HUES64 (cell line): Measurements from ENCODE around the gene SLC49A4.

ENCODE experiments used
- H3K27ac ChIP-seq: 2 replicates; pipeline ENCODE4 v1.7.0; 2013; ENCODE audit warnings: low read depth, low read length, inconsistent platforms
- H3K27me3 ChIP-seq: 2 replicates; pipeline ENCODE4 v1.6.1; 2013; ENCODE audit warnings: mild to moderate bottlenecking, low read length; ENCODE audit not compliant: insufficient read depth
- H3K36me3 ChIP-seq: 2 replicates; pipeline ENCODE4 v1.6.1; 2013; ENCODE audit warnings: mild to moderate bottlenecking, low read length; ENCODE audit not compliant: insufficient read depth
- H3K4me1 ChIP-seq: 2 replicates; pipeline ENCODE4 v1.6.1; 2013; ENCODE audit warnings: mild to moderate bottlenecking, low read length, moderate library complexity; ENCODE audit not compliant: insufficient read depth
- H3K4me3 ChIP-seq: 2 replicates; pipeline ENCODE4 v1.5.1; 2013; ENCODE audit warnings: mild to moderate bottlenecking, low read length, moderate library complexity
- H3K9ac ChIP-seq: 2 replicates; pipeline ENCODE4 v1.6.1; 2013; ENCODE audit warnings: mild to moderate bottlenecking, low read depth, low read length
- H3K9me3 ChIP-seq: 2 replicates; pipeline ENCODE4 v1.6.1; 2013; ENCODE audit warnings: low read depth, low read length; ENCODE audit not compliant: insufficient read depth
- WGBS: fragments of 150-250, 120-280 bp; methylation state at CpG from one replicate; pipeline ENCODE4 v1.1.7; 2013; ENCODE audit warnings: missing lambda C conversion rate; 5-methylcytosine and 5-hydroxymethylcytosine counted together

Gene SLC49A4

DNA sequence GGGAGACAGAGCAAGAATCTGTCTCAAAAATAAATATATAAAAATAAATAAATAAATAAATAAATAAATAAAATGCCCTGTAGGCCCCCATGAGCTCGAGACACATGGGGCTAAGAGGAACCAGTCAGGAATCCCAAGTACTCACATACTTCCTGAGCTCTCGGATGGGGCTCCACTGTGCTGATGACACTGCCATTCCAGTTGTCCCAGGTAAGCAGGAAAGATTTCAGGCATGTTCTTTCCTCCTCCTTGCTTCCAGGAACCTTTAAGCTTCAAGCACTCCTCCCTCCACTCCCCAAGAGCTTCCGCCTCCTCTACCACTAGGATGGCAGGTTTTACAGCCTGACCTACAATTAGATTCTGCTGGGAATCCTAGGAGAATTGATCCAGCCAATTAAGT lies 113.4 kb downstream of the SLC49A4 start:
- 96% methylated on average over 3 of the region's 3 CpGs for WGBS
- no peak overlapping the region for H3K9ac ChIP-seq
- H3K27ac ChIP-seq: no peak overlapping the region
- no peaks in the 10 kb centered on the region for H3K9me3 ChIP-seq
- H3K27me3 ChIP-seq: no peaks in the 10 kb centered on the region
- H3K36me3 ChIP-seq: no peaks in the 10 kb centered on the region
- H3K4me1 ChIP-seq: no peaks in the 10 kb centered on the region
- H3K4me3 ChIP-seq: no peak overlapping the region

DNA sequence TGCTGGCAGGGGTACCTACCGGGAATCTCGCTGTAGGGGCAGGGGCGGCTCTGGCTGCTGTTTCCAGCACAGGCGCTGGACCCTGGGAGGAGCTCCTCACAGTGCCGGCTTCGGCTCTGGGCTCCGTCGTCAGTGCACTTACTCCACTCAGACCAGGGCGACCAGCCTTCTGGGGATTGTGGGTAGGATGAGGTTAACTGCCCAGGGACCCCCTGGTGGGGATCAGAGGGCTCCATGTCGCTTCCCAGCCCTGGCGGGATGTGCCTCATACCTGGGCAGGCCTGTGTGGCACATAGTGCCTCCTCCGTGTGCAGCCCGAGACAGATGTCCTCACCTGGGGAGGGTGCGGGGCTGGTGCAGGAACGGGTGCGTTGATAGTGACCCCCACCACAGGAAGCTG lies 117.0 kb downstream of the SLC49A4 start:
- no peak overlapping the region for H3K27ac ChIP-seq
- no peaks in the 10 kb centered on the region for H3K36me3 ChIP-seq
- no peak overlapping the region for H3K4me3 ChIP-seq
- H3K9me3 ChIP-seq: no peaks in the 10 kb centered on the region
- H3K27me3 ChIP-seq: no peaks in the 10 kb centered on the region
- H3K9ac ChIP-seq: no peak overlapping the region
- no peaks in the 10 kb centered on the region for H3K4me1 ChIP-seq
- WGBS: 95% methylated on average over 16 of the region's 16 CpGs

DNA sequence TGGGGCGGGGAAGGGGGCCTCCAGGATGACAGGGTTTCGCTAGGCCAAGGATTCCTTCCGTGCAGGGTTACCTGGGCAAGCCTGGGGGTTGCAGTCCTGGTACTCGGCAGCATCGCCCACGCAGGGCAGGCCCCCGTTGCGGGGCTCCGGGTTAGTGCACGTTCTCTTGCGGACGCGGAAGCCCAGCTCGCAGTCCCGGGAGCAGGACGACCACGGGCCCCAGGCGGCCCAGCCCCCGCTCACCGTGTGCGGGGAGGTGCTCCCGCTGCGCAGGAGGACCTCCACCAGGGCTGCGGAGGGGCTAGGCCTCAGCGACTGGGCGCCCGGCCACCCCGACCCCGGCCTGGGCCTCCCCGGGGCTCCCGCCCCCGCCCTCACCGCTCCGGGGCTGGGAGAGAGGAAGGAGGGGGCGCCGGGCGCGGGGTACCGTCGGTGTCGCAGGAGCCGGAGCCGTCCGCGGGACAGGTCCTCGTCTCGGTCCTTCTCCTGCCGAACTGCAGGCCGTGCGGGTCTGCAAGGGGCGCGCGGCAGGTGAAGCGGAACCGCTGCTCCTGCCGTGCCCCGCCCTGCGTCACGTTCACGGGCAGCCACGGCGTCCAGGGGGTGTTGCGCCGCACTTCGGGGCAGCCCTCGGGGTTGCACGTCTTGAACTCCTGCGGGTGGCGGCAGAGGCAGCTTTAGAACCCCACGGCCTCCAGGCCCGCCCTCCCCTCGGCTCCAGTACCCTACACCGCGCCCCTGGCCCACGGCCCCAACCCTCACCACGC lies 118.1 kb downstream of the SLC49A4 start:
- no peaks in the 10 kb centered on the region for H3K4me1 ChIP-seq
- no peak overlapping the region for H3K9ac ChIP-seq
- no peak overlapping the region for H3K4me3 ChIP-seq
- no peak overlapping the region for H3K27ac ChIP-seq
- H3K36me3 ChIP-seq: no peaks in the 10 kb centered on the region
- H3K27me3 ChIP-seq: no peaks in the 10 kb centered on the region
- WGBS: 94% methylated on average over 76 of the region's 76 CpGs
- no peaks in the 10 kb centered on the region for H3K9me3 ChIP-seq

DNA sequence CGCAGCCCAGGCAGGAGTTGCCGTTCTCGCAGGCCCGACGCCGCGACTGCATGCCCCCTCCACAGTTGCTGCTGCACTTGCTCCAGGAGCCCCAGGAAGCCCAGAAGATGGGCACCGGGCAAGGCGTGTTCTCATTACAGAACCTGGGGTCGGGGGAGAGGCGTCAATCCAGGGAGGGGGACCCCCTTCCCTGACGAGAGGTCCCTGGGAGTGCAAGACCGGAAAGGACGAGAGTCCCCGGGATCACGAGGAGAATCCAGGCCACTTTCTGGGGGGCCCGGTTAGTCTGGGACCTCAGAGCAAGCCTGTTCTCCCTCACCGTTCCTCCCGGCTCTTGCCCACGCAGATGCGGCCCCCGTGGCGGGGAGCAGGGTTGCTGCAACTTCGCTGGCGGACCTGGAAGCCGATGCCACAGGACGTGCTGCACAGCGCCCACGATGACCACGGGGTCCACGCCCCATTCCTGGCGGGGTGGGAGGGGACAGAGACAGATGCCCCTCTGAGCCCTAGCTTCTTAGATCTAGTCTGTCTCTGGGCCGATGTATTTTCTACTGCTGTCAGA lies 118.8 kb downstream of the SLC49A4 start:
- Histone ChIP-seq H3K4me3 (no peak overlapping the region), H3K27ac (no peak overlapping the region), H3K9ac (no peak overlapping the region), H3K27me3 (no peaks in the 10 kb centered on the region), H3K4me1 (no peaks in the 10 kb centered on the region), H3K36me3 (no peaks in the 10 kb centered on the region), H3K9me3 (no peaks in the 10 kb centered on the region)
- WGBS: 94% methylated on average over 33 of the region's 33 CpGs

DNA sequence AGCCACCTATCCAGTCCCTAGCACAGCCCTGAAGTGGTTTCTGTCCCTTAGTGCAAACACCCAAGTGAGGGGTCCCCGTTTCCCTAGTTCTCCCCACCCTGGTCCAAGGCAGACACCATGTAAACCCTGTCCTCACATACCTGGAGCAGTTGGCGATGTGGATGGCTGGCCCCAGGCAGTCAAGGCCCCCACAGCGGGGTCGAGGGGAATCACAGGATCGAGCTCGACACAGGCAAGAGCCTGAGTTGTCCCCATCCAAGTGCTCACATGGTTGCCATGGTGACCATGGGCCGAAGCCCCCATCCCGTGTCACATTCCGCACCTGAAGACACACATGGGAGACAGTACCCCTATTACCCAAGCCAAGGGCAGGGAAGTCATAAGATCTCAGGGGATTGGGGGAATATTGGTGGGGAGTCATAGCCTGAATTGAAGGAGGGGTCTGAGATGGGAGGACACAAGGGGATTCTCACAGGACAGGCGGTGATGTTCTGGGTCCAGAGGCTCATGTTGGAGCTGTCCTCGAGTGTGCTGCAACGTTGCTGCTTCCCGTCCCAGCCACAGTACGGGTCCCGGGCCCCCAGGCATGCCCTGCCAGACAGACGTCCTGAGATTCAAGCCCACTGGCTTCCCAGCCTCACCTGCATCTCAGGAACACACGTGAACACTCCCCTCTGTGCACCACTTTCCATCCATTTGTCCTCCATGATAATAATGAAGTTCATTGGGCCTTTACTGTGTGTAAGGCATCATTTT lies 120.6 kb downstream of the SLC49A4 start:
- Histone ChIP-seq H3K36me3 (0 out of 2 replicates have a peak, but pooled peaks cover under 1% of the 10 kb centered on the region), H3K4me1 (no peaks in the 10 kb centered on the region), H3K27ac (no peak overlapping the region), H3K4me3 (no peak overlapping the region), H3K27me3 (no peaks in the 10 kb centered on the region), H3K9me3 (no peaks in the 10 kb centered on the region), H3K9ac (no peak overlapping the region)
- WGBS: 92% methylated on average over 17 of the region's 17 CpGs

DNA sequence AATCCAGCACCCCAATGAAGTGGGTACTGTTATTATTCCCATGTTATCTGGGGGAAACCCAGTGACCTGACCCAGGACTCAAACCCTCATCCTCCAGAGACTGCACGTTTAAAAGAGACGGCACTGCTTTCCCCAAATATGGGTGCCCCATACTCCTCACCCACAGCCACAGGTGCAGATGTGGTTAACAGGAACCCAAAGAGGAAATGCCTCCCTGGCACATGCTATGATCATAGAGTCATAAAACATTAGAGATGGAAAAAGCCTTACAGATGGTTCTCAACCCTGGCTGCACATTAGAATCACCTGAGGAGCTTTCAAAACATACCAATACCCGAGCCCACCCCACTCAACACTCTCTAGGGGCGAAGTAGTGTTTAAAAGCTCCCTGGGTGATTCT lies 121.2 kb downstream of the SLC49A4 start:
- H3K9ac ChIP-seq: no peak overlapping the region
- no peak overlapping the region for H3K27ac ChIP-seq
- H3K9me3 ChIP-seq: no peaks in the 10 kb centered on the region
- H3K4me1 ChIP-seq: no peaks in the 10 kb centered on the region
- 0 out of 2 replicates have a peak, but pooled peaks cover 3% of the 10 kb centered on the region for H3K36me3 ChIP-seq
- H3K27me3 ChIP-seq: no peaks in the 10 kb centered on the region; the same call in 1 of the 2 replicates
- H3K4me3 ChIP-seq: no peak overlapping the region
- WGBS: 88% methylated on average over 4 of the region's 4 CpGs

DNA sequence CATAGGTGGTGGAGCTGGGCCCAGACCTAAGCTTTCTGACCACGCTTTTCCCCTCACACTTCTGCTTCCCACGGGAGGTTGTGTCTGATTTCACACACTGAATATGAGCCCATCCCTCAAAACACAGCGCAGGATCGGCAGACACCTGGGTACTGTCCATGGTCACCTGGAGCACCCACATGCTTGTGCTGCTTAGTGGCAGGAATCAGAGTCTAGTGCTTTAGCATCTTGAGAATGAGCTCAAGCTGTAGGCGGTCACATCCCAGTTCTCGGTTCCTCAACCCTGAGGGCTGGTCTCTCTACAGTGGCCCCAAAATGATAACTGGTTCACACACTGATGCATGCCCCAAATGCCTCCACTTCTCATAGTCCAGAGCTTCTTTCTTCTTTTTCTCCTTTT lies 121.7 kb downstream of the SLC49A4 start:
- 91% methylated on average over 6 of the region's 6 CpGs for WGBS
- peaks cover 2% of the 10 kb centered on the region for H3K27me3 ChIP-seq
- no peak overlapping the region for H3K4me3 ChIP-seq
- no peak overlapping the region for H3K27ac ChIP-seq
- H3K36me3 ChIP-seq: 0 out of 2 replicates have a peak, but pooled peaks cover 3% of the 10 kb centered on the region
- no peak overlapping the region for H3K9ac ChIP-seq
- H3K9me3 ChIP-seq: no peaks in the 10 kb centered on the region
- no peaks in the 10 kb centered on the region for H3K4me1 ChIP-seq

DNA sequence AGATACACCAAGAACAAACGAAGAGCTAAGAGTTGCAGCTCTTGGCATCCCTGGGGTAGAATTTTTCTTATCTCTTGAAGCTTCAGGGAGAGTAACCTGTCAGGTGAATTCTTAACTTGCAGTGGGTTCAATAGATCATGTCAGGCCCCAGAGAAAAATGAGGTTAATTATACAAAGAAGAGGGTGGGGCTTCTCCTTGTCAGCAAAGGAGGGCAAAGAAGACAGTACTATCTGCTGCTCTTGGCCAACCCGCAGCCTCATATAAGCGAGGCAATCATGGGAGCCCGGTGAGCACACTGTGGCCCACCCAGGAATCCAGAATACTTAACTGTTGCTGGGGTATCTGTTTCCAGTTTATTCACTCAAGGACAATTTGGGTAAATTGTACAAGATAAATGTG lies 122.5 kb downstream of the SLC49A4 start:
- H3K27me3 ChIP-seq: peaks cover 11% of the 10 kb centered on the region
- WGBS: 92% methylated on average over 4 of the region's 4 CpGs
- 0 out of 2 replicates have a peak, but pooled peaks cover 3% of the 10 kb centered on the region for H3K36me3 ChIP-seq

DNA sequence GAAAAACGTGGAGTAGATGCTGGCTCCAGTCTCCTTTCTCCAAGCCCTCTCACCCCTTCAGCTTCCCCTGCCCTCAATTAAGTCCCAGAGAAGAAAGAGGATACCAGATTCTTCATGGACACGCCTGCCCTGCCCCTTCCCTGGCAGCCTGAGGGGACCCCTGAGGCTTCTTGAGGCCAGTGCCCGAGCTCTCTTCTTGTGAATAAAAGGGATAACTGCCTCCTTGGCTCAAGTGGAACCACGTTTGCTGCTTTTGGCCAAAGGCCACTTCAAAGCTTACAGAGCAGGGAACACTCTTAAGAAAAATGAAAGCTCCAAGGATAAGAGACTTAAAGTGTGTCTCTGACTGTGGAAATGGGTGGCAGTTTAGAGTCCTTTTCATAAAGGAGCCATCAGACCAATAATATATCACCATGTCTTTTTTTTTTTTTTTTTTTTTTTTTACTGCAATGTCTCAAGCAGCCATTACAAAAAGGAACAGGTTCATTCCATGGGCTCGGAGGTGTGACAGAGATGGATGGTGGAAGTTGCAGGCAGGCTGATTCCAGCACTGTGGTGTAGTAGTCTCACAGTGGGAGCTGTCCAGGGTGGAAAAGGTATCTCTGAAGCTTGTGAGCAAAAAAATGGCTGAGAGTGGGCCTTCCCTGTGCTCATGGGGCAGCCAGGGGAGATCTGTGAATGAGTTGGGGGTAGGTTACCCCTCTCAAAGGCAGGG lies 123.9 kb downstream of the SLC49A4 start:
- Histone ChIP-seq H3K9me3 (no peaks in the 10 kb centered on the region), H3K27ac (no peak overlapping the region), H3K9ac (no peak overlapping the region), H3K27me3 (peaks cover 24% of the 10 kb centered on the region), H3K4me1 (no peaks in the 10 kb centered on the region), H3K36me3 (0 out of 2 replicates have a peak, but pooled peaks cover 3% of the 10 kb centered on the region), H3K4me3 (no peak overlapping the region)
- 86% methylated on average over 5 of the region's 5 CpGs for WGBS

More for the DNA sequence above, 122.5 kb downstream of the SLC49A4 start:
- Histone ChIP-seq H3K4me3 (no peak overlapping the region), H3K4me1 (no peaks in the 10 kb centered on the region), H3K9me3 (no peaks in the 10 kb centered on the region), H3K9ac (no peak overlapping the region), H3K27ac (no peak overlapping the region)

DNA sequence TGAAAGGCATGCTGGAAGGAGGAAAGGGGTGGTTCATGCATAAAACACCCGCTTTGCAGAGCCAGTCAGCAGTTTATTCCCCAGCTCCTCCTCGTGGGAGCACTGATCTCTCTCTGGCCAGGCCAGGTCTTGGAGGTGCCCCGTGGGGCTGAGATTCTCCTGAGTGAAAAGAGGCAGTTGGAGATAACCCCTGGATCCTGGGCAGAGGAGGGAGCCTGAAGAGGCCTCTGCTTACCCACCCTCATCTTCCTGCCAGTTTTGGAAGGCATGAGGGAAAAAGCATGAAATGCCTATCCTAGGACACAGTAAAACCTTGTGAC lies 124.4 kb downstream of the SLC49A4 start:
- no peaks in the 10 kb centered on the region for H3K4me1 ChIP-seq
- H3K9ac ChIP-seq: no peak overlapping the region
- H3K9me3 ChIP-seq: no peaks in the 10 kb centered on the region
- H3K27ac ChIP-seq: no peak overlapping the region
- 84% methylated on average over 3 of the region's 3 CpGs for WGBS
- 0 out of 2 replicates have a peak, but pooled peaks cover 3% of the 10 kb centered on the region for H3K36me3 ChIP-seq
- peaks cover 24% of the 10 kb centered on the region for H3K27me3 ChIP-seq
- no peak overlapping the region for H3K4me3 ChIP-seq

DNA sequence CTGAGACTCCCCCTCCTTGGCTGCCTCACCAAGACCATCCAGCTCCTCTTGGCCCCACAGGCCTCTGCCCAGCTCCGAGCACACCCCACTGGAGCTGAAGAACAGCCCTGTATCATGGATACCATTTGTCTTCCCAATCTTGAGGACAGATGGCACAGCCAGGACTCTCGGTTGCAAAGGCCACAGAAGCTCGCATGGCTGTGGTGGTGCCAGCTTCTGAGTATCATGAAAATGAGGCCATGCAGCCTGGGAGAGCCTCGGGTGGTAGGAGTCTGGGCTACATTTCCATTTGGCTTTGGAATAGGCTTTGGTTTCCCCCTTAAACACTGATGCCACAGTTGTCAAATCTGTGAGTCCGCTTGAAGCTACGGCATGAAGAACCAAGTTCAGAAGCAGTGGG lies 126.1 kb downstream of the SLC49A4 start:
- H3K27me3 ChIP-seq: peaks cover 24% of the 10 kb centered on the region
- H3K4me1 ChIP-seq: no peaks in the 10 kb centered on the region
- H3K9ac ChIP-seq: no peak overlapping the region
- 0 out of 2 replicates have a peak, but pooled peaks cover 3% of the 10 kb centered on the region for H3K36me3 ChIP-seq
- no peak overlapping the region for H3K27ac ChIP-seq
- 84% methylated on average over 6 of the region's 6 CpGs for WGBS
- no peak overlapping the region for H3K4me3 ChIP-seq
- H3K9me3 ChIP-seq: no peaks in the 10 kb centered on the region
